WTC11 (cell line): Measurements from ENCODE around the gene UNKL.

Experiments used
- CTCF ChIP-seq: fragments of 200-600 bp; IDR thresholded peaks from 2 replicates; pipeline ENCODE4 v1.8.0; 2022; ENCODE audit warnings: antibody characterized with exemption
- FOXK1 ChIP-seq: sonication (generic); formaldehyde crosslinking; IDR thresholded peaks from 2 replicates; pipeline ENCODE4 v1.8.0; 2022; ENCODE audit warnings: mild to moderate bottlenecking, moderate library complexity, missing genetic modification reagents
- HMGA2 ChIP-seq: fragments of 250-450 bp; sonication (Bioruptor Pico); IDR thresholded peaks from 2 replicates; pipeline ENCODE4 v1.4.0; 2021; ENCODE audit warnings: mild to moderate bottlenecking, moderate library complexity
- NFE2L1 ChIP-seq: sonication (generic); formaldehyde crosslinking; IDR thresholded peaks from 2 replicates; pipeline ENCODE4 v1.8.1; 2023; ENCODE audit warnings: missing genetic modification reagents
- SMAD4 ChIP-seq: sonication (generic); formaldehyde crosslinking; IDR thresholded peaks from 2 replicates; pipeline ENCODE4 v1.8.0; 2022; ENCODE audit warnings: mild to moderate bottlenecking, missing genetic modification reagents
- ZBTB43 ChIP-seq: sonication (generic); formaldehyde crosslinking; IDR thresholded peaks from 2 replicates; pipeline ENCODE4 v1.8.1; 2023; ENCODE audit warnings: mild to moderate bottlenecking, missing genetic modification reagents
- TF ChIP-seq, protein P1 (sequence below): sonication (generic); formaldehyde crosslinking; IDR thresholded peaks from 2 replicates; pipeline ENCODE4 v1.8.0; 2022; ENCODE audit warnings: mild to moderate bottlenecking, missing genetic modification reagents
- TF ChIP-seq, protein P2 (sequence below): sonication (generic); formaldehyde crosslinking; IDR thresholded peaks from 2 replicates; pipeline ENCODE4 v1.8.1; 2023; ENCODE audit warnings: mild to moderate bottlenecking, missing genetic modification reagents

DNA sequence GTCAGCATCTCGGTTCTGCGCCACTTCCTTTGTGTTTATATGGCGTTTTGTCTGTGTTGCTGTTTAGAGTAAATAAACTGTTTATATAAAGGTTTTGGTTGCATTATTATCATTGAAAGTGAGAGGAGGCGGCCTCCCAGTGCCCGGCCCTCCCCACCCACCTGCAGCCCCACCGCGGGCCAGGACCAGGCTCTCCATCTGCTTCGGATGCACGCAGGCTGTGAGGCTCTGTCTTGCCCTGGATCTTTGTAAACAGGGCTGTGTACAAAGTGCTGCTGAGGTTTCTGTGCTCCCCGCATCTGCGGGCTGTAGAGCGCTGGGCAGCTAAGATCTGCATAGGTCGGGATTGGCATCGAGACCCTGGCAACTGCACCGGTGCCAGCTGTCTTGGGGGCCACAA lies 89.2 kb downstream of the UNKL start:
- TF ChIP-seq CTCF (no peak), HMGA2 (no peak), NFE2L1 (CRISPR knock-in tag) (no peak), SMAD4 (no peak), FOXK1 (CRISPR knock-in tag) (no peak), ZBTB43 (CRISPR knock-in tag) (no peak)
- TF ChIP-seq, protein P1, sequence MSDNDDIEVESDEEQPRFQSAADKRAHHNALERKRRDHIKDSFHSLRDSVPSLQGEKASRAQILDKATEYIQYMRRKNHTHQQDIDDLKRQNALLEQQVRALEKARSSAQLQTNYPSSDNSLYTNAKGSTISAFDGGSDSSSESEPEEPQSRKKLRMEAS (CRISPR knock-in tag) = no peak
- TF ChIP-seq, protein P2, sequence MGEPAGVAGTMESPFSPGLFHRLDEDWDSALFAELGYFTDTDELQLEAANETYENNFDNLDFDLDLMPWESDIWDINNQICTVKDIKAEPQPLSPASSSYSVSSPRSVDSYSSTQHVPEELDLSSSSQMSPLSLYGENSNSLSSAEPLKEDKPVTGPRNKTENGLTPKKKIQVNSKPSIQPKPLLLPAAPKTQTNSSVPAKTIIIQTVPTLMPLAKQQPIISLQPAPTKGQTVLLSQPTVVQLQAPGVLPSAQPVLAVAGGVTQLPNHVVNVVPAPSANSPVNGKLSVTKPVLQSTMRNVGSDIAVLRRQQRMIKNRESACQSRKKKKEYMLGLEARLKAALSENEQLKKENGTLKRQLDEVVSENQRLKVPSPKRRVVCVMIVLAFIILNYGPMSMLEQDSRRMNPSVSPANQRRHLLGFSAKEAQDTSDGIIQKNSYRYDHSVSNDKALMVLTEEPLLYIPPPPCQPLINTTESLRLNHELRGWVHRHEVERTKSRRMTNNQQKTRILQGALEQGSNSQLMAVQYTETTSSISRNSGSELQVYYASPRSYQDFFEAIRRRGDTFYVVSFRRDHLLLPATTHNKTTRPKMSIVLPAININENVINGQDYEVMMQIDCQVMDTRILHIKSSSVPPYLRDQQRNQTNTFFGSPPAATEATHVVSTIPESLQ (CRISPR knock-in tag) = no peak
